HEK293 (cell line): ENCODE results near the gene ATE1.
A peak's percentile ranks its signal among the peaks of the same experiment; 100 is the strongest.

ENCODE experiments used
- FEZF1 ChIP-seq: fragments of 450-650 bp; formaldehyde crosslinking; IDR thresholded peaks from 2 replicates; pipeline ENCODE4 v1.5.1; 2016; ENCODE audit warnings: missing biosample characterization, missing genetic modification characterization
- HOXC10 ChIP-seq: sonication (generic); formaldehyde crosslinking; IDR thresholded peaks from 2 replicates; pipeline ENCODE4 v1.8.1; 2023; ENCODE audit warnings: mild to moderate bottlenecking, missing genetic modification reagents
- KLF1 ChIP-seq: fragments of 450-650 bp; formaldehyde crosslinking; IDR thresholded peaks from 2 replicates; pipeline ENCODE4 v1.5.1; 2016; ENCODE audit warnings: missing biosample characterization, missing genetic modification characterization
- KLF16 ChIP-seq: fragments of 450-650 bp; formaldehyde crosslinking; IDR thresholded peaks from 2 replicates; pipeline ENCODE4 v1.5.1; 2017; ENCODE audit warnings: missing biosample characterization, missing genetic modification characterization
- MEIS1 ChIP-seq: sonication (generic); formaldehyde crosslinking; IDR thresholded peaks from 2 replicates; pipeline ENCODE4 v1.8.1; 2022; ENCODE audit warnings: missing genetic modification reagents, mild to moderate bottlenecking, borderline replicate concordance
- OSR2 ChIP-seq: fragments of 450-650 bp; formaldehyde crosslinking; IDR thresholded peaks from 2 replicates; pipeline ENCODE4 v1.5.1; 2016; ENCODE audit warnings: missing biosample characterization, missing genetic modification characterization
- SCRT1 ChIP-seq: fragments of 450-650 bp; formaldehyde crosslinking; IDR thresholded peaks from 2 replicates; pipeline ENCODE4 v1.5.1; 2016; ENCODE audit warnings: missing biosample characterization, missing genetic modification characterization, borderline replicate concordance
- SP7 ChIP-seq: fragments of 450-650 bp; formaldehyde crosslinking; IDR thresholded peaks from 2 replicates; pipeline ENCODE4 v1.5.1; 2016; ENCODE audit warnings: missing biosample characterization, missing genetic modification characterization
- ZBTB7A ChIP-seq: fragments of 450-650 bp; formaldehyde crosslinking; IDR thresholded peaks from 2 replicates; pipeline ENCODE4 v1.5.1; 2016; ENCODE audit warnings: low read depth, missing biosample characterization, missing genetic modification characterization
- ZIC2 ChIP-seq: fragments of 450-650 bp; formaldehyde crosslinking; IDR thresholded peaks from 2 replicates; pipeline ENCODE4 v1.5.1; 2016; ENCODE audit warnings: missing biosample characterization, missing genetic modification characterization
- ZNF10 ChIP-seq: fragments of 450-650 bp; formaldehyde crosslinking; IDR thresholded peaks from 2 replicates; pipeline ENCODE4 v1.5.1; 2017; ENCODE audit warnings: missing biosample characterization, missing genetic modification characterization
- ZNF140 ChIP-seq: fragments of 450-650 bp; formaldehyde crosslinking; IDR thresholded peaks from 2 replicates; pipeline ENCODE4 v1.5.1; 2016; ENCODE audit warnings: missing biosample characterization, missing genetic modification characterization
- ZNF157 ChIP-seq: fragments of 450-650 bp; formaldehyde crosslinking; IDR thresholded peaks from 2 replicates; pipeline ENCODE4 v1.5.1; 2016; ENCODE audit warnings: missing biosample characterization, missing genetic modification characterization
- ZNF16 ChIP-seq: fragments of 450-650 bp; formaldehyde crosslinking; IDR thresholded peaks from 2 replicates; pipeline ENCODE4 v1.5.1; 2016; ENCODE audit warnings: low read depth, missing biosample characterization, missing genetic modification characterization
- ZNF174 ChIP-seq: fragments of 450-650 bp; formaldehyde crosslinking; IDR thresholded peaks from 2 replicates; pipeline ENCODE4 v1.5.0; 2017; ENCODE audit warnings: missing biosample characterization, mild to moderate bottlenecking, missing genetic modification characterization
- ZNF184 ChIP-seq: fragments of 450-650 bp; IDR thresholded peaks from 2 replicates; pipeline ENCODE4 v1.5.1; 2018; ENCODE audit warnings: missing biosample characterization, mild to moderate bottlenecking, missing genetic modification characterization
- ZNF223 ChIP-seq: fragments of 450-650 bp; formaldehyde crosslinking; IDR thresholded peaks from 2 replicates; pipeline ENCODE4 v1.5.1; 2016; ENCODE audit warnings: missing biosample characterization, missing genetic modification characterization
- ZNF23 ChIP-seq: fragments of 450-650 bp; formaldehyde crosslinking; IDR thresholded peaks from 2 replicates; pipeline ENCODE4 v1.5.1; 2016; ENCODE audit warnings: missing biosample characterization, missing genetic modification characterization, borderline replicate concordance
- ZNF37A ChIP-seq: fragments of 450-650 bp; IDR thresholded peaks from 2 replicates; pipeline ENCODE4 v1.5.1; 2018; ENCODE audit warnings: missing biosample characterization, missing genetic modification characterization
- ZNF416 ChIP-seq: fragments of 450-650 bp; formaldehyde crosslinking; IDR thresholded peaks from 2 replicates; pipeline ENCODE4 v1.5.1; 2016; ENCODE audit warnings: missing biosample characterization, missing genetic modification characterization
- ZNF473 ChIP-seq: fragments of 450-650 bp; formaldehyde crosslinking; IDR thresholded peaks from 2 replicates; pipeline ENCODE4 v1.5.1; 2017; ENCODE audit warnings: missing biosample characterization, missing genetic modification characterization
- ZNF48 ChIP-seq: fragments of 450-650 bp; formaldehyde crosslinking; IDR thresholded peaks from 2 replicates; pipeline ENCODE4 v1.5.1; 2016; ENCODE audit warnings: missing biosample characterization, missing genetic modification characterization
- ZNF514 ChIP-seq: fragments of 450-650 bp; formaldehyde crosslinking; IDR thresholded peaks from 2 replicates; pipeline ENCODE4 v1.5.1; 2016; ENCODE audit warnings: missing biosample characterization, missing genetic modification characterization
- ZNF623 ChIP-seq: fragments of 450-650 bp; formaldehyde crosslinking; IDR thresholded peaks from 2 replicates; pipeline ENCODE4 v1.5.1; 2016; ENCODE audit warnings: missing biosample characterization, missing genetic modification characterization
- ZNF658 ChIP-seq: fragments of 450-650 bp; formaldehyde crosslinking; IDR thresholded peaks from 2 replicates; pipeline ENCODE4; 2016; ENCODE audit warnings: missing biosample characterization, missing genetic modification characterization
- ZNF660 ChIP-seq: fragments of 450-650 bp; IDR thresholded peaks from 2 replicates; pipeline ENCODE4 v1.5.1; 2018; ENCODE audit warnings: missing biosample characterization, mild to moderate bottlenecking, missing genetic modification characterization
- ZNF664 ChIP-seq: fragments of 450-650 bp; formaldehyde crosslinking; IDR thresholded peaks from 2 replicates; pipeline ENCODE4 v1.5.1; 2016; ENCODE audit warnings: missing biosample characterization, missing genetic modification characterization
- ZNF843 ChIP-seq: fragments of 450-650 bp; formaldehyde crosslinking; IDR thresholded peaks from 2 replicates; pipeline ENCODE4 v1.5.1; 2016; ENCODE audit warnings: missing biosample characterization, missing genetic modification characterization
- TF ChIP-seq, protein P1 (sequence below): fragments of 450-650 bp; formaldehyde crosslinking; IDR thresholded peaks from 2 replicates; pipeline ENCODE4 v1.5.1; 2016; ENCODE audit warnings: missing biosample characterization, missing genetic modification characterization
- TF ChIP-seq, protein P2 (sequence below): fragments of 450-650 bp; formaldehyde crosslinking; IDR thresholded peaks from 2 replicates; pipeline ENCODE4 v1.5.1; 2016; ENCODE audit warnings: missing biosample characterization, missing genetic modification characterization
- TF ChIP-seq, protein P3 (sequence below): fragments of 450-650 bp; formaldehyde crosslinking; IDR thresholded peaks from 2 replicates; pipeline ENCODE4 v1.5.1; 2016; ENCODE audit warnings: missing biosample characterization, missing genetic modification characterization
- TF ChIP-seq, protein P4 (sequence below): fragments of 450-650 bp; formaldehyde crosslinking; IDR thresholded peaks from 2 replicates; pipeline ENCODE4 v1.5.1; 2016; ENCODE audit warnings: missing biosample characterization, missing genetic modification characterization
- TF ChIP-seq, protein P5 (sequence below): fragments of 450-650 bp; IDR thresholded peaks from 2 replicates; pipeline ENCODE4 v1.5.1; 2018; ENCODE audit warnings: missing biosample characterization, mild to moderate bottlenecking, missing genetic modification characterization
- TF ChIP-seq, protein P6 (sequence below): fragments of 450-650 bp; formaldehyde crosslinking; IDR thresholded peaks from 2 replicates; pipeline ENCODE4 v1.5.1; 2017; ENCODE audit warnings: missing biosample characterization, missing genetic modification characterization

The ATE1 gene

DNA sequence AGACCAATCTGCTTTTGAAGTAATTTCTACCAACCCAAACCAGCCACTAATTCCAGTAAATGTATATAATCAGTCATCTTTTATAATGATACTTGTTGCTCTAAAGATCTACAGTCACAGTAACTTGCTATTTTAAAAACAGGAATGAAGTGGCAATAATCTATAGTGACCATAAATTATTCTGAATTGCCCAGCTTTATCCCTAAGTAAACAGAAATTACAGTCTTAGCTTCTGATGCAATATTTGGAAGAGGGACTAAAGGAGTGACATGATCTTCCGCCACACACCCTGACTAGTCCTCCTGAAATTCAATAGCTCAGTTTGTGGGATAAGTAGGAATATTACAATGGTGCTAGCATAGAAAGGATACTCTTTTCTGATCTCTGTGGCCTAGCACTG, 96.1 kb downstream of the ATE1 start (continued):
- TF ChIP-seq ZNF157 (tag by site-specific recombination) (no peak), ZNF174 (tag by site-specific recombination) (0 out of 2 replicates have a peak, but pooled peaks have one; percentile 46), FEZF1 (tag by site-specific recombination) (peak; percentile 98), ZNF514 (no peak), ZNF140 (tag by site-specific recombination) (no peak), OSR2 (tag by site-specific recombination) (peak; percentile 99), ZNF473 (tag by site-specific recombination) (no peak), ZNF223 (tag by site-specific recombination) (no peak), ZBTB7A (no peak), ZNF23 (tag by site-specific recombination) (no peak), ZNF843 (tag by site-specific recombination) (peak; percentile 99), ZNF660 (tag by site-specific recombination) (peak; percentile 91), KLF1 (peak; percentile 48), ZNF658 (tag by site-specific recombination) (no peak), SCRT1 (tag by site-specific recombination) (peak; percentile 98), ZNF184 (tag by site-specific recombination) (peak; percentile 75; the same call in 1 of the 2 replicates), ZIC2 (tag by site-specific recombination) (no peak), SP7 (tag by site-specific recombination) (peak; percentile 100), ZNF16 (tag by site-specific recombination) (no peak), ZNF664 (peak; percentile 13; the same call in 1 of the 2 replicates), MEIS1 (CRISPR knock-in tag) (no peak), HOXC10 (no peak), ZNF623 (tag by site-specific recombination) (no peak), ZNF37A (tag by site-specific recombination) (no peak), ZNF416 (tag by site-specific recombination) (no peak), ZNF48 (tag by site-specific recombination) (no peak), KLF16 (tag by site-specific recombination) (no peak; the same call in 1 of the 2 replicates), ZNF10 (peak; percentile 82)
- TF ChIP-seq, protein P1, sequence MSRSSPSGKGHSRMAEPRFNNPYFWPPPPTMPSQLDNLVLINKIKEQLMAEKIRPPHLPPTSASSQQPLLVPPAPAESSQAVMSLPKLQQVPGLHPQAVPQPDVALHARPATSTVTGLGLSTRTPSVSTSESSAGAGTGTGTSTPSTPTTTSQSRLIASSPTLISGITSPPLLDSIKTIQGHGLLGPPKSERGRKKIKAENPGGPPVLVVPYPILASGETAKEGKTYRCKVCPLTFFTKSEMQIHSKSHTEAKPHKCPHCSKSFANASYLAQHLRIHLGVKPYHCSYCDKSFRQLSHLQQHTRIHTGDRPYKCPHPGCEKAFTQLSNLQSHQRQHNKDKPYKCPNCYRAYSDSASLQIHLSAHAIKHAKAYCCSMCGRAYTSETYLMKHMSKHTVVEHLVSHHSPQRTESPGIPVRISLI: peak; percentile 88
- TF ChIP-seq, protein P2, sequence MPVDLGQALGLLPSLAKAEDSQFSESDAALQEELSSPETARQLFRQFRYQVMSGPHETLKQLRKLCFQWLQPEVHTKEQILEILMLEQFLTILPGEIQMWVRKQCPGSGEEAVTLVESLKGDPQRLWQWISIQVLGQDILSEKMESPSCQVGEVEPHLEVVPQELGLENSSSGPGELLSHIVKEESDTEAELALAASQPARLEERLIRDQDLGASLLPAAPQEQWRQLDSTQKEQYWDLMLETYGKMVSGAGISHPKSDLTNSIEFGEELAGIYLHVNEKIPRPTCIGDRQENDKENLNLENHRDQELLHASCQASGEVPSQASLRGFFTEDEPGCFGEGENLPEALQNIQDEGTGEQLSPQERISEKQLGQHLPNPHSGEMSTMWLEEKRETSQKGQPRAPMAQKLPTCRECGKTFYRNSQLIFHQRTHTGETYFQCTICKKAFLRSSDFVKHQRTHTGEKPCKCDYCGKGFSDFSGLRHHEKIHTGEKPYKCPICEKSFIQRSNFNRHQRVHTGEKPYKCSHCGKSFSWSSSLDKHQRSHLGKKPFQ (tag by site-specific recombination): peak; percentile 91
- TF ChIP-seq, protein P3, sequence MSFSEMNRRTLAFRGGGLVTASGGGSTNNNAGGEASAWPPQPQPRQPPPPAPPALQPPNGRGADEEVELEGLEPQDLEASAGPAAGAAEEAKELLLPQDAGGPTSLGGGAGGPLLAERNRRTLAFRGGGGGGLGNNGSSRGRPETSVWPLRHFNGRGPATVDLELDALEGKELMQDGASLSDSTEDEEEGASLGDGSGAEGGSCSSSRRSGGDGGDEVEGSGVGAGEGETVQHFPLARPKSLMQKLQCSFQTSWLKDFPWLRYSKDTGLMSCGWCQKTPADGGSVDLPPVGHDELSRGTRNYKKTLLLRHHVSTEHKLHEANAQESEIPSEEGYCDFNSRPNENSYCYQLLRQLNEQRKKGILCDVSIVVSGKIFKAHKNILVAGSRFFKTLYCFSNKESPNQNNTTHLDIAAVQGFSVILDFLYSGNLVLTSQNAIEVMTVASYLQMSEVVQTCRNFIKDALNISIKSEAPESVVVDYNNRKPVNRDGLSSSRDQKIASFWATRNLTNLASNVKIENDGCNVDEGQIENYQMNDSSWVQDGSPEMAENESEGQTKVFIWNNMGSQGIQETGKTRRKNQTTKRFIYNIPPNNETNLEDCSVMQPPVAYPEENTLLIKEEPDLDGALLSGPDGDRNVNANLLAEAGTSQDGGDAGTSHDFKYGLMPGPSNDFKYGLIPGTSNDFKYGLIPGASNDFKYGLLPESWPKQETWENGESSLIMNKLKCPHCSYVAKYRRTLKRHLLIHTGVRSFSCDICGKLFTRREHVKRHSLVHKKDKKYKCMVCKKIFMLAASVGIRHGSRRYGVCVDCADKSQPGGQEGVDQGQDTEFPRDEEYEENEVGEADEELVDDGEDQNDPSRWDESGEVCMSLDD (tag by site-specific recombination): no peak
- TF ChIP-seq, protein P4, sequence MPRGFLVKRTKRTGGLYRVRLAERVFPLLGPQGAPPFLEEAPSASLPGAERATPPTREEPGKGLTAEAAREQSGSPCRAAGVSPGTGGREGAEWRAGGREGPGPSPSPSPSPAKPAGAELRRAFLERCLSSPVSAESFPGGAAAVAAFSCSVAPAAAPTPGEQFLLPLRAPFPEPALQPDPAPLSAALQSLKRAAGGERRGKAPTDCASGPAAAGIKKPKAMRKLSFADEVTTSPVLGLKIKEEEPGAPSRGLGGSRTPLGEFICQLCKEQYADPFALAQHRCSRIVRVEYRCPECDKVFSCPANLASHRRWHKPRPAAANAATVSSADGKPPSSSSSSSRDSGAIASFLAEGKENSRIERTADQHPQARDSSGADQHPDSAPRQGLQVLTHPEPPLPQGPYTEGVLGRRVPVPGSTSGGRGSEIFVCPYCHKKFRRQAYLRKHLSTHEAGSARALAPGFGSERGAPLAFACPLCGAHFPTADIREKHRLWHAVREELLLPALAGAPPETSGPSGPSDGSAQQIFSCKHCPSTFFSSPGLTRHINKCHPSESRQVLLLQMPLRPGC (tag by site-specific recombination): peak; percentile 94
- TF ChIP-seq, protein P5, sequence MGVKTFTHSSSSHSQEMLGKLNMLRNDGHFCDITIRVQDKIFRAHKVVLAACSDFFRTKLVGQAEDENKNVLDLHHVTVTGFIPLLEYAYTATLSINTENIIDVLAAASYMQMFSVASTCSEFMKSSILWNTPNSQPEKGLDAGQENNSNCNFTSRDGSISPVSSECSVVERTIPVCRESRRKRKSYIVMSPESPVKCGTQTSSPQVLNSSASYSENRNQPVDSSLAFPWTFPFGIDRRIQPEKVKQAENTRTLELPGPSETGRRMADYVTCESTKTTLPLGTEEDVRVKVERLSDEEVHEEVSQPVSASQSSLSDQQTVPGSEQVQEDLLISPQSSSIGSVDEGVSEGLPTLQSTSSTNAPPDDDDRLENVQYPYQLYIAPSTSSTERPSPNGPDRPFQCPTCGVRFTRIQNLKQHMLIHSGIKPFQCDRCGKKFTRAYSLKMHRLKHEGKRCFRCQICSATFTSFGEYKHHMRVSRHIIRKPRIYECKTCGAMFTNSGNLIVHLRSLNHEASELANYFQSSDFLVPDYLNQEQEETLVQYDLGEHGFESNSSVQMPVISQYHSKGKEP (tag by site-specific recombination): peak; percentile 89
- TF ChIP-seq, protein P6, sequence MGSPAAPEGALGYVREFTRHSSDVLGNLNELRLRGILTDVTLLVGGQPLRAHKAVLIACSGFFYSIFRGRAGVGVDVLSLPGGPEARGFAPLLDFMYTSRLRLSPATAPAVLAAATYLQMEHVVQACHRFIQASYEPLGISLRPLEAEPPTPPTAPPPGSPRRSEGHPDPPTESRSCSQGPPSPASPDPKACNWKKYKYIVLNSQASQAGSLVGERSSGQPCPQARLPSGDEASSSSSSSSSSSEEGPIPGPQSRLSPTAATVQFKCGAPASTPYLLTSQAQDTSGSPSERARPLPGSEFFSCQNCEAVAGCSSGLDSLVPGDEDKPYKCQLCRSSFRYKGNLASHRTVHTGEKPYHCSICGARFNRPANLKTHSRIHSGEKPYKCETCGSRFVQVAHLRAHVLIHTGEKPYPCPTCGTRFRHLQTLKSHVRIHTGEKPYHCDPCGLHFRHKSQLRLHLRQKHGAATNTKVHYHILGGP: peak; percentile 76
